Neural cell (in vitro differentiated cells): Measurements from ENCODE around the gene RNF133. TPM values are rescaled to one million over a fixed set of nuclear protein-coding genes. Genes with fewer than 3 reads are reported as not detected.

ENCODE experiments used
- H2AFZ ChIP-seq: fragments of 200-600, 300-800 bp; sonication (generic), shearing (Covaris generic); 2 replicates; pipeline ENCODE4 v1.6.0; 2014; ENCODE audit warnings: low read depth, mild to moderate bottlenecking, antibody characterized with exemption, low read length, moderate library complexity
- H3F3A ChIP-seq: fragments of 200-600 bp; shearing (Covaris generic); 2 replicates; pipeline ENCODE4 v1.6.1; 2016; ENCODE audit warnings: mild to moderate bottlenecking, moderate library complexity, mixed read lengths, antibody characterized with exemption, low read length; ENCODE audit not compliant: insufficient read depth, poor library complexity, severe bottlenecking
- H3K27ac ChIP-seq: fragments of 200-600, 300-800 bp; sonication (generic), shearing (Covaris generic); 2 replicates; pipeline ENCODE4 v1.5.1; 2014; ENCODE audit warnings: mild to moderate bottlenecking, low read length, moderate library complexity
- H3K27me3 ChIP-seq: fragments of 300-800, 200-600 bp; sonication (generic), shearing (Covaris generic); 2 replicates; pipeline ENCODE4 v1.6.0; 2014; ENCODE audit warnings: mild to moderate bottlenecking, low read depth, low read length, moderate library complexity; ENCODE audit not compliant: insufficient read depth
- H3K36me3 ChIP-seq: fragments of 300-800, 200-600 bp; sonication (generic), shearing (Covaris generic); 2 replicates; pipeline ENCODE4 v1.5.1; 2014; ENCODE audit warnings: mild to moderate bottlenecking, antibody characterized with exemption, low read length, moderate library complexity; ENCODE audit not compliant: insufficient read depth
- H3K4me2 ChIP-seq: fragments of 300-800, 200-600 bp; sonication (generic), shearing (Covaris generic); 2 replicates; pipeline ENCODE4 v1.6.0; 2014; ENCODE audit warnings: mild to moderate bottlenecking, low read length
- H3K4me3 ChIP-seq: fragments of 300-800, 200-600 bp; sonication (generic), shearing (Covaris generic); 2 replicates; pipeline ENCODE4 v1.5.1; 2014; ENCODE audit warnings: mild to moderate bottlenecking, low read length, moderate library complexity
- H3K79me2 ChIP-seq: fragments of 200-600 bp; shearing (Covaris generic); replicated peaks from 2 replicates; pipeline ENCODE4 v1.6.0; 2014; ENCODE audit warnings: mild to moderate bottlenecking, low read length, moderate library complexity; ENCODE audit not compliant: insufficient read depth
- H3K9ac ChIP-seq: fragments of 300-800, 200-600 bp; sonication (generic), shearing (Covaris generic); 2 replicates; pipeline ENCODE4 v1.6.1; 2016; ENCODE audit warnings: mild to moderate bottlenecking, low read length, mixed read lengths
- H3K9me2 ChIP-seq: fragments of 200-600 bp; shearing (Covaris generic); 2 replicates; pipeline ENCODE4 v1.6.1; 2016; ENCODE audit warnings: mild to moderate bottlenecking, low read length, mixed read lengths; ENCODE audit not compliant: insufficient read depth
- H3K9me3 ChIP-seq: fragments of 200-600, 300-800 bp; sonication (generic), shearing (Covaris generic); 2 replicates; pipeline ENCODE4 v1.6.1; 2016; ENCODE audit warnings: mild to moderate bottlenecking, mixed run types, low read length, moderate library complexity, mixed read lengths
- H4K20me1 ChIP-seq: fragments of 200-600 bp; shearing (Covaris generic); 2 replicates; pipeline ENCODE4 v1.6.1; 2016; ENCODE audit warnings: mild to moderate bottlenecking, mixed run types; ENCODE audit not compliant: insufficient read depth
- EZH2 ChIP-seq: fragments of 200-600, 300-800 bp; shearing (Covaris generic), sonication (generic); IDR thresholded peaks from 2 replicates; pipeline ENCODE4 v1.6.1; 2014; ENCODE audit warnings: antibody characterized with exemption, low read length, borderline replicate concordance, mild to moderate bottlenecking; ENCODE audit not compliant: insufficient read depth, poor library complexity, severe bottlenecking
- MXI1 ChIP-seq: fragments of 450-650 bp; conservative IDR thresholded peaks from 2 replicates; pipeline ENCODE4 v1.6.1; 2014; ENCODE audit warnings: antibody characterized with exemption, mild to moderate bottlenecking; ENCODE audit not compliant: poor library complexity, severe bottlenecking
- POLR2AphosphoS5 ChIP-seq: IDR thresholded peaks from 2 replicates; pipeline ENCODE4 v1.6.1; 2012
- SMC3 ChIP-seq: fragments of 450-650 bp; conservative IDR thresholded peaks from 2 replicates; pipeline ENCODE4 v1.6.1; 2014; ENCODE audit warnings: antibody characterized with exemption, mild to moderate bottlenecking, moderate library complexity; ENCODE audit not compliant: poor library complexity
- polyA plus RNA-seq: library from polyadenylated mRNA; depleted of rRNA; stranded (reverse); fragments of >200 nt; gene quantifications from 2 replicates; pipeline ENCODE4 v1.2.3, GENCODE V29; 2014
- small RNA-seq, 3 experiments: library from RNA; depleted of rRNA; stranded (forward); fragments of <200 nt; gene quantifications; one replicate each; pipeline ENCODE3, GENCODE V24; 2012
- TF ChIP-seq, protein P1 (sequence below): IDR thresholded peaks from 2 replicates; pipeline ENCODE4 v1.6.1; 2012; ENCODE audit warnings: borderline replicate concordance
- TF ChIP-seq, protein P2 (sequence below): fragments of 450-650 bp; IDR thresholded peaks from 2 replicates; pipeline ENCODE4 v1.5.1; 2014; ENCODE audit warnings: antibody characterized with exemption, mild to moderate bottlenecking, moderate library complexity; ENCODE audit not compliant: poor library complexity, severe bottlenecking

RNF133 gene
- polyA plus RNA-seq, 1 donor from 2014 or later: not detected

DNA sequence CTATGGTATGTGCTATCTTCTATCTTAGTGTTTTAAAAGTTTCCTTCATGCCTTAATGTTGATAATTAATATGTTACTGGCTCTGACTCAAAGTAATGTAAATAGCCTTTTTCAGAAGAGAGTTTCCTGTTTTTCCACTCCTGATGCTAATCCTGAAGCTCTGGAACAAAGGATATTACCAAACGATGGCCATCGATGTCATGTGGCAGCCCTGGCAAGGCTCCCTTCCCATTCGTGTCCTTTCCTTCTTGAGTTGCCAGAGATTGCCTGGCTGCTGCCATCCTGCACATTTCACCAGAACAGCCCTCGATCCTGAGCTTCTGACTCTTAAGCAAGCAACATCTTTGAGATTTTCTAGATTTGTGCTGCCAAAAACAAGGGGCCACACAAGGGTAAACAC is 46.0 kb downstream of the RNF133 start:
- Histone ChIP-seq H3K9me3 (no peaks in the 10 kb centered on the region), H3K9ac (no peak overlapping the region), H3K27me3 (no peaks in the 10 kb centered on the region), H3K36me3 (no peaks in the 10 kb centered on the region), H3K79me2 (no peaks in the 10 kb centered on the region), H3F3A (no peaks in the 10 kb centered on the region), H3K9me2 (no peaks in the 10 kb centered on the region), H3K27ac (no peak overlapping the region), H3K4me3 (no peak overlapping the region), H3K4me2 (no peak overlapping the region), H4K20me1 (no peaks in the 10 kb centered on the region), H2AFZ (no peak overlapping the region)
- no peak for TF ChIP-seq POLR2AphosphoS5
- TF ChIP-seq SMC3: no peak
- no peak for TF ChIP-seq MXI1
- TF ChIP-seq, protein P1, sequence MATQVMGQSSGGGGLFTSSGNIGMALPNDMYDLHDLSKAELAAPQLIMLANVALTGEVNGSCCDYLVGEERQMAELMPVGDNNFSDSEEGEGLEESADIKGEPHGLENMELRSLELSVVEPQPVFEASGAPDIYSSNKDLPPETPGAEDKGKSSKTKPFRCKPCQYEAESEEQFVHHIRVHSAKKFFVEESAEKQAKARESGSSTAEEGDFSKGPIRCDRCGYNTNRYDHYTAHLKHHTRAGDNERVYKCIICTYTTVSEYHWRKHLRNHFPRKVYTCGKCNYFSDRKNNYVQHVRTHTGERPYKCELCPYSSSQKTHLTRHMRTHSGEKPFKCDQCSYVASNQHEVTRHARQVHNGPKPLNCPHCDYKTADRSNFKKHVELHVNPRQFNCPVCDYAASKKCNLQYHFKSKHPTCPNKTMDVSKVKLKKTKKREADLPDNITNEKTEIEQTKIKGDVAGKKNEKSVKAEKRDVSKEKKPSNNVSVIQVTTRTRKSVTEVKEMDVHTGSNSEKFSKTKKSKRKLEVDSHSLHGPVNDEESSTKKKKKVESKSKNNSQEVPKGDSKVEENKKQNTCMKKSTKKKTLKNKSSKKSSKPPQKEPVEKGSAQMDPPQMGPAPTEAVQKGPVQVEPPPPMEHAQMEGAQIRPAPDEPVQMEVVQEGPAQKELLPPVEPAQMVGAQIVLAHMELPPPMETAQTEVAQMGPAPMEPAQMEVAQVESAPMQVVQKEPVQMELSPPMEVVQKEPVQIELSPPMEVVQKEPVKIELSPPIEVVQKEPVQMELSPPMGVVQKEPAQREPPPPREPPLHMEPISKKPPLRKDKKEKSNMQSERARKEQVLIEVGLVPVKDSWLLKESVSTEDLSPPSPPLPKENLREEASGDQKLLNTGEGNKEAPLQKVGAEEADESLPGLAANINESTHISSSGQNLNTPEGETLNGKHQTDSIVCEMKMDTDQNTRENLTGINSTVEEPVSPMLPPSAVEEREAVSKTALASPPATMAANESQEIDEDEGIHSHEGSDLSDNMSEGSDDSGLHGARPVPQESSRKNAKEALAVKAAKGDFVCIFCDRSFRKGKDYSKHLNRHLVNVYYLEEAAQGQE: no peak

DNA sequence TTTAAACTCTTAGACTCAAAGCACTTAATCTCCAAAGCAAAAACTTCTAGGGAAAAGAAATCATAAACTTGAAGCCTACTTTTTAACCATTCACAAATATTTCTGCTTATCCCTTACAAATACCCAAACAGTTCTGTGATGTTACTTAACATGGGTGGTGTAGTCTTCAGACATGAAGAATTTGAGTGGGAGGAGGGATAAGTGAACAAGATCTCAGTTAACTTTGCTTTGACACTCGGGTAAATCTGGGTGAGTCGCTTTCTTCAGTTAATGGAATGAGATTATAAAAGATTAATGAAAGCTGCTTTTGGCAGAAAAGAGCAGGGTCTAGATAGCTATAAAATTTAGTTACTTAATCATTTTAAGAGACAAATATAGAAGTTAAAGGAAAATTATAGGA is 47.5 kb downstream of the RNF133 start:
- Histone ChIP-seq H2AFZ (no peak overlapping the region), H3K79me2 (no peaks in the 10 kb centered on the region), H3K9me2 (no peaks in the 10 kb centered on the region), H3K4me3 (no peak overlapping the region), H3K9me3 (no peaks in the 10 kb centered on the region), H3F3A (no peaks in the 10 kb centered on the region), H3K36me3 (no peaks in the 10 kb centered on the region), H3K9ac (no peak overlapping the region), H3K27me3 (no peaks in the 10 kb centered on the region), H4K20me1 (no peaks in the 10 kb centered on the region), H3K27ac (no peak overlapping the region), H3K4me2 (no peak overlapping the region)
- TF ChIP-seq EZH2 (no peak), MXI1 (no peak)
- TF ChIP-seq, protein P2, sequence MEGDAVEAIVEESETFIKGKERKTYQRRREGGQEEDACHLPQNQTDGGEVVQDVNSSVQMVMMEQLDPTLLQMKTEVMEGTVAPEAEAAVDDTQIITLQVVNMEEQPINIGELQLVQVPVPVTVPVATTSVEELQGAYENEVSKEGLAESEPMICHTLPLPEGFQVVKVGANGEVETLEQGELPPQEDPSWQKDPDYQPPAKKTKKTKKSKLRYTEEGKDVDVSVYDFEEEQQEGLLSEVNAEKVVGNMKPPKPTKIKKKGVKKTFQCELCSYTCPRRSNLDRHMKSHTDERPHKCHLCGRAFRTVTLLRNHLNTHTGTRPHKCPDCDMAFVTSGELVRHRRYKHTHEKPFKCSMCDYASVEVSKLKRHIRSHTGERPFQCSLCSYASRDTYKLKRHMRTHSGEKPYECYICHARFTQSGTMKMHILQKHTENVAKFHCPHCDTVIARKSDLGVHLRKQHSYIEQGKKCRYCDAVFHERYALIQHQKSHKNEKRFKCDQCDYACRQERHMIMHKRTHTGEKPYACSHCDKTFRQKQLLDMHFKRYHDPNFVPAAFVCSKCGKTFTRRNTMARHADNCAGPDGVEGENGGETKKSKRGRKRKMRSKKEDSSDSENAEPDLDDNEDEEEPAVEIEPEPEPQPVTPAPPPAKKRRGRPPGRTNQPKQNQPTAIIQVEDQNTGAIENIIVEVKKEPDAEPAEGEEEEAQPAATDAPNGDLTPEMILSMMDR: no peak

Small RNA genes within 50 kb of the gene (small RNA-seq; reads per million reads assigned to genes)
- gene AC006463.1: 0 reads per million in 3 experiments

Other genes starting within 250 kb of the RNF133 start
- 0.25 TPM in 1 of 2 replicates, not detected in the other for gene RNF148, start 3.8 kb upstream of the RNF133 start, polyA plus RNA-seq
- gene CADPS2, start 187.3 kb upstream of the RNF133 start, polyA plus RNA-seq: 5.0 and 5.9 TPM in 2 replicates